Smooth muscle cell (in vitro differentiated cells): Measurements from ENCODE around the gene ADGRB3. TPM values are rescaled to one million over a fixed set of nuclear protein-coding genes. Genes with fewer than 3 reads are reported as not detected.
A peak's percentile ranks its signal among the peaks of the same experiment; 100 is the strongest.

Source experiments
- DNase-seq: peaks from one replicate; lab custom pipeline; 2025; ENCODE audit not compliant: unreplicated experiment; lab: John Stamatoyannopoulos, UW
- H2AFZ ChIP-seq: fragments of 200-600 bp; sonication (generic); 2 replicates; pipeline ENCODE4 v1.6.0; 2016; ENCODE audit warnings: antibody characterized with exemption, low read depth, mild to moderate bottlenecking
- H3F3A ChIP-seq: fragments of 200-600 bp; sonication (generic); 2 replicates; pipeline ENCODE4 v1.6.0; 2017; ENCODE audit warnings: antibody characterized with exemption, low read depth
- H3K27ac ChIP-seq: fragments of 200-600 bp; sonication (generic); 2 replicates; pipeline ENCODE4 v1.5.1; 2016; ENCODE audit warnings: low read depth, mild to moderate bottlenecking
- H3K27me3 ChIP-seq: fragments of 200-600 bp; sonication (generic); 2 replicates; pipeline ENCODE4 v1.6.1; 2016; ENCODE audit warnings: low read depth, mild to moderate bottlenecking
- H3K36me3 ChIP-seq: fragments of 200-600 bp; sonication (generic); 2 replicates; pipeline ENCODE4 v1.5.1; 2016; ENCODE audit warnings: low read depth
- H3K4me1 ChIP-seq: fragments of 200-600 bp; sonication (generic); 2 replicates; pipeline ENCODE4 v1.5.1; 2016; ENCODE audit warnings: low read depth
- H3K4me2 ChIP-seq: fragments of 200-600 bp; sonication (generic); 2 replicates; pipeline ENCODE4 v1.6.0; 2016; ENCODE audit warnings: mild to moderate bottlenecking
- H3K4me3 ChIP-seq: fragments of 200-600 bp; sonication (generic); 2 replicates; pipeline ENCODE4 v1.5.1; 2016; ENCODE audit warnings: mild to moderate bottlenecking
- H3K79me2 ChIP-seq: fragments of 200-600 bp; sonication (generic); 2 replicates; pipeline ENCODE4 v1.6.0; 2016; ENCODE audit warnings: low read depth, mild to moderate bottlenecking
- H3K9ac ChIP-seq: fragments of 200-600 bp; sonication (generic); 2 replicates; pipeline ENCODE4 v1.6.0; 2016; ENCODE audit warnings: low read depth
- H3K9me3 ChIP-seq: fragments of 200-600 bp; sonication (generic); replicated peaks from 2 replicates; pipeline ENCODE4 v1.5.1; 2016; ENCODE audit warnings: low read depth
- H4K20me1 ChIP-seq: fragments of 200-600 bp; sonication (generic); 2 replicates; pipeline ENCODE4 v1.6.0; 2016; ENCODE audit warnings: low read depth
- WGBS: methylation state at CpG from one replicate; pipeline ENCODE4 v1.1.7; 2016; ENCODE audit warnings: low lambda C conversion rate; 5-methylcytosine and 5-hydroxymethylcytosine counted together
- polyA plus RNA-seq: library from polyadenylated mRNA; unstranded; fragments of >200 nt; fragmentation: Nextera tagmentation; extraction: Ambion mirVana; gene quantifications from 2 replicates; pipeline ENCODE4 v1.2.1, GENCODE V29; 2016
- total RNA-seq: library from RNA; depleted of rRNA; stranded (reverse); fragments of >200 nt; gene quantifications from 2 replicates; pipeline ENCODE4 v1.2.3, GENCODE V29; 2014
- TF ChIP-seq, protein P1 (sequence below): fragments of 200-600 bp; sonication (generic); IDR thresholded peaks from 2 replicates; pipeline ENCODE4 v1.5.1; 2017; ENCODE audit warnings: borderline replicate concordance, mild to moderate bottlenecking, antibody characterized with exemption; ENCODE audit not compliant: insufficient read depth, poor library complexity, severe bottlenecking

Gene ADGRB3
- total and polyA plus RNA-seq, 2 experiments from 2014 or later: 0.34 to 0.63 TPM

DNA sequence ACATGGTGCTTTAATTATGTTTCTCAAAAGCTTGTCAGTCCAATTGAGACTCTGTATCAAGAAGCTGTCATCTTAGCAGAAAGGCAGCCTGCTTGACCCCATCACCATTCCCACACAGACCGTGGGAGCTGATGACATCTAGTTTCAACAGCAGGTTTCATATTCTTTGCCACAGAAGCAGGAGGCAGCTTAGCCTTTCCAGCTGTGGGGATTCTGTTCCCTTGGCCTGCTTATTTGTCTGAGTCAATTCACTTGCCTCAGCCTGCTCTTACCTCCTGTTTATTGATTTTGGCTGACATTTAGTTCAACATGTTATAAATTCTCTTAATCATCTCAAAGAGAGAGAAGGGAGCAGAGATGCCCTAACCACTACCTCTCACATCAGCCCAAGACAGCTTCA, 527.7 kb downstream of the ADGRB3 start:
- Histone ChIP-seq H3K9me3 (no peaks in the 10 kb centered on the region), H4K20me1 (no peaks in the 10 kb centered on the region), H3K9ac (no peak overlapping the region), H3K27ac (no peak overlapping the region), H3K79me2 (no peaks in the 10 kb centered on the region), H3K27me3 (no peaks in the 10 kb centered on the region), H3K4me1 (no peaks in the 10 kb centered on the region), H3K4me2 (no peak overlapping the region), H2AFZ (no peak overlapping the region), H3F3A (no peaks in the 10 kb centered on the region), H3K36me3 (no peaks in the 10 kb centered on the region), H3K4me3 (no peak overlapping the region)
- WGBS: 54% methylated on average over 1 of the region's 1 CpG
- TF ChIP-seq, protein P1, sequence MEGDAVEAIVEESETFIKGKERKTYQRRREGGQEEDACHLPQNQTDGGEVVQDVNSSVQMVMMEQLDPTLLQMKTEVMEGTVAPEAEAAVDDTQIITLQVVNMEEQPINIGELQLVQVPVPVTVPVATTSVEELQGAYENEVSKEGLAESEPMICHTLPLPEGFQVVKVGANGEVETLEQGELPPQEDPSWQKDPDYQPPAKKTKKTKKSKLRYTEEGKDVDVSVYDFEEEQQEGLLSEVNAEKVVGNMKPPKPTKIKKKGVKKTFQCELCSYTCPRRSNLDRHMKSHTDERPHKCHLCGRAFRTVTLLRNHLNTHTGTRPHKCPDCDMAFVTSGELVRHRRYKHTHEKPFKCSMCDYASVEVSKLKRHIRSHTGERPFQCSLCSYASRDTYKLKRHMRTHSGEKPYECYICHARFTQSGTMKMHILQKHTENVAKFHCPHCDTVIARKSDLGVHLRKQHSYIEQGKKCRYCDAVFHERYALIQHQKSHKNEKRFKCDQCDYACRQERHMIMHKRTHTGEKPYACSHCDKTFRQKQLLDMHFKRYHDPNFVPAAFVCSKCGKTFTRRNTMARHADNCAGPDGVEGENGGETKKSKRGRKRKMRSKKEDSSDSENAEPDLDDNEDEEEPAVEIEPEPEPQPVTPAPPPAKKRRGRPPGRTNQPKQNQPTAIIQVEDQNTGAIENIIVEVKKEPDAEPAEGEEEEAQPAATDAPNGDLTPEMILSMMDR: no peak
- no peak for DNase-seq

DNA sequence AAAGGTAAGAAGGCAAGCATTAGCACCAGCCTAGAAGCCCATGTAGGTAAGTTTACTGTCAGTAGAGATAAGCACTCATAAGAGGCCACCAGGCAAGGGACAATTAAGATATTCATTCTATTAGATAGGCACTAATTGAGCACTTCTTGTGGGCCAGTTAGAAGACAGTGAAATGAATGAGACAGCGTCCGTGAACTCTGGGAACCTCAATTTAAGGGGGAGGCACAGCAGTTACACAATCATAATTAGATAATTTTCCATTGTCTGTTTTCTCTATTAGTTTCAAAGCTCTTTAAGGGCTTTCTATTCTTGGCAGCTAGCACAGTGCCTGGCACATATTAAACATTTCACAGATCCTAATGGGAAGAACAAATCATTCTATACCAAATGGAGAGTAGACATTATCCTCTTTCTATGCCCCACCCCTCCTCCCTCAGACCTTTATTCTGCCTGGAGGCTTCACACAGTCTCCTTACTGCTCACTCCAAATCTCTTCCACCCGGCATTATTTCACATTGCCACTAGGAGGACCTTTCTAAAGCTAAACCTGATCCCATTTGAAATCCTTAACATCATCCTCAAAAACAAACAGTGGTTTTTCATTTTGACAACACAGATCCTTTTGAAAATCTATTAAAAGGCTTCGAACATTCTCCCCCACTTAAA, 529.6 kb downstream of the ADGRB3 start:
- H3K27ac ChIP-seq: no peak overlapping the region
- H3K36me3 ChIP-seq: no peaks in the 10 kb centered on the region
- 55% methylated on average over 4 of the region's 4 CpGs for WGBS
- H3F3A ChIP-seq: no peaks in the 10 kb centered on the region
- no peak for DNase-seq
- H4K20me1 ChIP-seq: no peaks in the 10 kb centered on the region
- no peak overlapping the region for H3K4me2 ChIP-seq
- H3K27me3 ChIP-seq: no peaks in the 10 kb centered on the region
- no peaks in the 10 kb centered on the region for H3K4me1 ChIP-seq
- no peak overlapping the region for H2AFZ ChIP-seq
- no peak overlapping the region for H3K9ac ChIP-seq
- H3K9me3 ChIP-seq: no peaks in the 10 kb centered on the region
- H3K79me2 ChIP-seq: no peaks in the 10 kb centered on the region
- H3K4me3 ChIP-seq: no peak overlapping the region
- TF ChIP-seq, protein P1: peak; percentile 22

DNA sequence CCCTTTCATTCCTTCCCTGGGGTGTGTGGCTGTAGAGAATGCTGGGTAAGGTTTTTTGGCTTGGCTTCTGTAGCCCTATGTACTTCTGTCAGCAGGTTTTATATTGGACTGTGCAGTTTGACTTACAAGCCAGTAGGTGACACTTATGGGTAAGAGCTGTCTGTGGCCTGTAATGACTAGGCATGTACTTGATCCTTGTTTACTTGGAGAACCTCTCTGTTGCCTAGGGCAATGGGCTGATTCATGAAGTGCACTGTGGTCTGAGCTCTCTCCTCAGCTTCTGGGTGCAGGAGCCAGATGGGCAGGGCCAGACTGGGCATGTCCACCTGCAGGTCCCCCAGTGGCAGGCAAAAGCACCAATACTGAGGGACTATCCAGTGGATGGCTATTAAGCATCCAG, 544.6 kb downstream of the ADGRB3 start:
- Histone ChIP-seq H3K4me2 (no peak overlapping the region), H2AFZ (no peak overlapping the region), H4K20me1 (no peaks in the 10 kb centered on the region), H3K9ac (no peak overlapping the region), H3K27me3 (no peaks in the 10 kb centered on the region), H3F3A (no peaks in the 10 kb centered on the region), H3K9me3 (no peaks in the 10 kb centered on the region), H3K4me1 (no peaks in the 10 kb centered on the region), H3K36me3 (no peaks in the 10 kb centered on the region), H3K27ac (peak overlapping the region; percentile 74), H3K79me2 (no peaks in the 10 kb centered on the region), H3K4me3 (no peak overlapping the region)
- TF ChIP-seq, protein P1: peak; percentile 7
- DNase-seq: no peak
